Chondrocyte (in vitro differentiated cells): ENCODE data around the gene MEGF6. TPM values are rescaled to one million over a fixed set of nuclear protein-coding genes. Genes with fewer than 3 reads are reported as not detected.

Experiments
- DNase-seq: peaks from one replicate; pipeline ENCODE4 v3.0.0; 2021; ENCODE audit warnings: mixed read lengths, low spot score
- H3K27ac Mint-ChIP-seq: one replicate; pipeline ENCODE4 v1.8.0; 2021; ENCODE audit warnings: mild to moderate bottlenecking, moderate library complexity, mixed read lengths; ENCODE audit not compliant: unreplicated experiment
- H3K27me3 Mint-ChIP-seq: 2 replicates; pipeline ENCODE4 v1.8.0; 2021; ENCODE audit warnings: low read depth, mixed read lengths
- H3K36me3 Mint-ChIP-seq: 2 replicates; pipeline ENCODE4 v1.8.0; 2021; ENCODE audit warnings: low read depth, mixed read lengths
- H3K4me1 Mint-ChIP-seq: 2 replicates; pipeline ENCODE4 v1.8.0; 2021; ENCODE audit warnings: low read depth, mild to moderate bottlenecking, mixed read lengths
- H3K4me3 Mint-ChIP-seq: one replicate; pipeline ENCODE4 v1.8.0; 2021; ENCODE audit warnings: mild to moderate bottlenecking, moderate library complexity, mixed read lengths; ENCODE audit not compliant: unreplicated experiment
- H3K9me3 Mint-ChIP-seq: 2 replicates; pipeline ENCODE4 v1.8.0; 2021; ENCODE audit warnings: low read depth, mixed read lengths
- total RNA-seq: library from RNA; stranded (reverse); gene quantifications from 3 replicates; pipeline ENCODE4 v1.2.1, GENCODE V29; 2021
- TF ChIP-seq, protein P1 (sequence below): fragments of 200-600 bp; sonication (generic); IDR thresholded peaks from 2 replicates; pipeline ENCODE4 v1.5.0; 2021; ENCODE audit warnings: antibody characterized with exemption, mild to moderate bottlenecking, moderate library complexity

MEGF6 gene
- total RNA-seq, 1 donor from 2014 or later, result 328 TPM

- Mint-ChIP-seq H3K9me3 (no peaks in the 10 kb centered on the region), H3K27ac (peak overlapping the region; percentile 93), H3K27me3 (no peaks in the 10 kb centered on the region), H3K36me3 (no peaks in the 10 kb centered on the region), H3K4me1 (peaks cover 47% of the 10 kb centered on the region), H3K4me3 (peak overlapping the region; percentile 25)
- TF ChIP-seq, protein P1, sequence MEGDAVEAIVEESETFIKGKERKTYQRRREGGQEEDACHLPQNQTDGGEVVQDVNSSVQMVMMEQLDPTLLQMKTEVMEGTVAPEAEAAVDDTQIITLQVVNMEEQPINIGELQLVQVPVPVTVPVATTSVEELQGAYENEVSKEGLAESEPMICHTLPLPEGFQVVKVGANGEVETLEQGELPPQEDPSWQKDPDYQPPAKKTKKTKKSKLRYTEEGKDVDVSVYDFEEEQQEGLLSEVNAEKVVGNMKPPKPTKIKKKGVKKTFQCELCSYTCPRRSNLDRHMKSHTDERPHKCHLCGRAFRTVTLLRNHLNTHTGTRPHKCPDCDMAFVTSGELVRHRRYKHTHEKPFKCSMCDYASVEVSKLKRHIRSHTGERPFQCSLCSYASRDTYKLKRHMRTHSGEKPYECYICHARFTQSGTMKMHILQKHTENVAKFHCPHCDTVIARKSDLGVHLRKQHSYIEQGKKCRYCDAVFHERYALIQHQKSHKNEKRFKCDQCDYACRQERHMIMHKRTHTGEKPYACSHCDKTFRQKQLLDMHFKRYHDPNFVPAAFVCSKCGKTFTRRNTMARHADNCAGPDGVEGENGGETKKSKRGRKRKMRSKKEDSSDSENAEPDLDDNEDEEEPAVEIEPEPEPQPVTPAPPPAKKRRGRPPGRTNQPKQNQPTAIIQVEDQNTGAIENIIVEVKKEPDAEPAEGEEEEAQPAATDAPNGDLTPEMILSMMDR, result no peak
- peak; percentile 72 for DNase-seq
These were observed 150.6 kb downstream of the MEGF6 start for GRCh38 chr1:3460672-3461131.

GRCh38 chr1:3459940-3460671 lies 151.2 kb downstream of the MEGF6 start:
- no peak overlapping the region for H3K4me3 Mint-ChIP-seq

GRCh38 chr1:3459051-3459908 lies 152.0 kb downstream of the MEGF6 start:
- H3K4me1 Mint-ChIP-seq, result peaks cover 47% of the 10 kb centered on the region
- no peaks in the 10 kb centered on the region for H3K27me3 Mint-ChIP-seq
- DNase-seq, result peak; percentile 79
- no peaks in the 10 kb centered on the region for H3K9me3 Mint-ChIP-seq
- H3K27ac Mint-ChIP-seq, result peak overlapping the region; percentile 93
- TF ChIP-seq, protein P1, result no peak
- H3K36me3 Mint-ChIP-seq, result no peaks in the 10 kb centered on the region
- no peak overlapping the region for H3K4me3 Mint-ChIP-seq

More at GRCh38 chr1:3459940-3460671, 151.2 kb downstream of the MEGF6 start:
- Mint-ChIP-seq H3K27me3 (no peaks in the 10 kb centered on the region), H3K27ac (peak overlapping the region; percentile 93), H3K4me1 (peaks cover 47% of the 10 kb centered on the region), H3K36me3 (no peaks in the 10 kb centered on the region), H3K9me3 (no peaks in the 10 kb centered on the region)
- TF ChIP-seq, protein P1, result no peak
- DNase-seq, result peak; percentile 85

DNA sequence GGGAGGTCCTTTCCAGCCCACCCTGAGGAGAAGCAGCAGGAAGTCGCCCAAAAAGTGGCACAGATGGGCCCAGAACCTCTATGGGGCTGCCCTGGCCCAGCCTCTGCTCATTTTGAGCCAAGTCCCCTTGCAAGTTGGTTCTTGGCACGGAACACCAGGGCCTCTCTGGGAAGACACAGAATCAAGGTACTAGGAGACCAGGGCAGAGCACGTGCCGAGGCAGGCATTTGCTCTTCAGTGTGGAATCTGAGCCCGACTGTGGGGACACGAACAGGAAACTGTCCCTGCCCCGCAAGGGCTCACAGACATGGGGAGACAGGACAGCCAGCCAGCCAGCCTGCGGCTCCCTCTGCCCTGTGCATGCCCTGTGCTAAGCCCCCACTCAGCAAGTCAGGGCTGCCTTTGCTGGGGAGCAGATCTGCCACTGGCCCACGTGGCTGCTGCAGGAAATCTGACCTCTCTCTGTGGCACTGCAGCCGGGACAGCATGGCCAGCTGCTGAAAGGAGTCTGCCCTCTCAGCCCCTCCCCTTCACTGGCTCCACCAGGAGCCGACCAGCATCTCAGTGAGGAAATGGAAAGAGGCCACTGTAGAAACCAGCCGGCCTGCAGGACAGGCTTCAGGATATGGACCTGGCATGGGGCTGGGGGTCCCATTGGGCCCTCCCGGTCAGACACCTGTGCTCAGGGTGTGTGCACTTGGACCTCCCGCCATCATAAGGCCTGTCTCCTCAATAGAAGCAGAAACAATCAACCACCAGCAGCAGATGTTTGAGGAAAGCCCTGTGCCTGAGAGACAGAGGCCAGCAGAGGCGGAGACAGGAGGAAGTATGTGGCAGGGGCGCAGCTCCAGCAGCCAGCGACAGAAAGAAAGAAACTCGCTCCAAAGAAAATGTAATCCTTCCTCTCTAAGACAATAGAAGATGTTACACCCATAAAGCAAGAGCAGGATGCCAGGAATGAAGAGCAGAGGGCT lies 153.1 kb downstream of the MEGF6 start:
- H3K4me3 Mint-ChIP-seq, result no peak overlapping the region
- H3K9me3 Mint-ChIP-seq, result no peaks in the 10 kb centered on the region
- peak; percentile 84 for DNase-seq
- H3K36me3 Mint-ChIP-seq, result no peaks in the 10 kb centered on the region
- no peak overlapping the region for H3K27ac Mint-ChIP-seq
- H3K4me1 Mint-ChIP-seq, result peaks cover 47% of the 10 kb centered on the region
- no peaks in the 10 kb centered on the region for H3K27me3 Mint-ChIP-seq
- TF ChIP-seq, protein P1, result no peak
